Peyer's patch (tissue), 4 donors: Measurements from ENCODE around the gene GUCA1A.

ENCODE experiments used
- POLR2A ChIP-seq, 2 donors: fragments of 450-650 bp; IDR thresholded peaks; one replicate each; pipeline ENCODE4 v1.5.1; 2017; ENCODE audit warnings: antibody characterized with exemption in 2 of 2, mild to moderate bottlenecking in 2 of 2, moderate library complexity in 2 of 2
- TF ChIP-seq, protein P1 (sequence below), 6 experiments: fragments of 450-650 bp in 4 of 6; fragments of 200-600 bp in 2 of 6; sonication (generic) in 1 of 6; IDR thresholded peaks; one replicate each; pipeline ENCODE4 v1.5.1; 2017 to 2019; ENCODE audit warnings: antibody characterized with exemption in 6 of 6, mild to moderate bottlenecking in 3 of 6, moderate library complexity in 1 of 6

DNA sequence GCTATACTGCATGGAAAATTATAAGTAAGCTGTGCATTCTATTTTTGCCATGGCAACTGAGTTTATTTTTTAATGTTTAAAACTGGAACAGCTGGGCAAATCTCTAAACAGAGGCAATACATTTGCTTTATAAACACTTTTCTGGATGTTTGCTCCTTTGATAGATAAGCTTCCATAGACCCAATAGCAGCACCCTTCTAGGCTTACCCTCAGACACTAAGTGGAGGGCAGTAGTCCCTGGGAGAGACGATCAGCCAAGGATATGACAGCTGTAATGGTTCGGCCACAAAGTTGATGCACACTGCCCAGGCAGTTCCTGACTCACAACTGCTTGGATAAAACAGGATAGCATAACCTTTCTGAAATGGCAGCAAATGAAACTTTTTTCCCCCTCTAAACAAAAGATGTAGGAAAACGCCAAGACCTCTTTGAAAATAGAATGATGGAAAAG is 53.0 kb downstream of the GUCA1A start:
- TF ChIP-seq, protein P1, sequence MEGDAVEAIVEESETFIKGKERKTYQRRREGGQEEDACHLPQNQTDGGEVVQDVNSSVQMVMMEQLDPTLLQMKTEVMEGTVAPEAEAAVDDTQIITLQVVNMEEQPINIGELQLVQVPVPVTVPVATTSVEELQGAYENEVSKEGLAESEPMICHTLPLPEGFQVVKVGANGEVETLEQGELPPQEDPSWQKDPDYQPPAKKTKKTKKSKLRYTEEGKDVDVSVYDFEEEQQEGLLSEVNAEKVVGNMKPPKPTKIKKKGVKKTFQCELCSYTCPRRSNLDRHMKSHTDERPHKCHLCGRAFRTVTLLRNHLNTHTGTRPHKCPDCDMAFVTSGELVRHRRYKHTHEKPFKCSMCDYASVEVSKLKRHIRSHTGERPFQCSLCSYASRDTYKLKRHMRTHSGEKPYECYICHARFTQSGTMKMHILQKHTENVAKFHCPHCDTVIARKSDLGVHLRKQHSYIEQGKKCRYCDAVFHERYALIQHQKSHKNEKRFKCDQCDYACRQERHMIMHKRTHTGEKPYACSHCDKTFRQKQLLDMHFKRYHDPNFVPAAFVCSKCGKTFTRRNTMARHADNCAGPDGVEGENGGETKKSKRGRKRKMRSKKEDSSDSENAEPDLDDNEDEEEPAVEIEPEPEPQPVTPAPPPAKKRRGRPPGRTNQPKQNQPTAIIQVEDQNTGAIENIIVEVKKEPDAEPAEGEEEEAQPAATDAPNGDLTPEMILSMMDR (IDR thresholded peaks at IDR 0.05), result no peak
- no peak for TF ChIP-seq POLR2A (IDR thresholded peaks at IDR 0.05)
